ENCODE data around the gene LANCL3.
"Not testable (repeated sequence)": the region's sequence is repeated elsewhere in the genome, so short reads cannot be mapped to it uniquely, and the experiment has no call there.

LANCL3 gene

GRCh38 chrX:37613933-37614332 lies 42.5 kb downstream of the LANCL3 start:
- no peak for DNase-seq (ENCODE audit: low read depth in 1 of 2, low spot score in 1 of 2)

DNA sequence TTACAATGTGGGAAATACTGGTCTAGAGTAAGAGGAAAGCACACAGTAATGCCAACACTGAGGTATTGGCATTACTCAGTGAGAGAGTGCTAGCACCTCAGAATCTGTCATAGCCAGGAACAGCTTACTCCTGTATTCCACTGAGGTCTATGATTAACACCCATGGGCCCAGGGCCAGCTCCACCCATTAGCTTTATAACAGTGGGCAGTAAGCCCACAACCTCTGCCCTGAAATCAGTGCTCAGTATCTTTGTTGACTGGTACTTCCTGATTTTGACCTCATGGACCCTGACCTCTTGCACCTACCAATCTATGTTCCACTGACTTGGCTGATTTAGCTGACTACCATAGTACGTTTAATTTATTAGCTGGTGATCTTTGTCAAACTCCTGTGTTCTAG lies 56.1 kb downstream of the LANCL3 start:
- no peak for DNase-seq (ENCODE audit: low read depth in 1 of 2, low spot score in 1 of 2)

DNA sequence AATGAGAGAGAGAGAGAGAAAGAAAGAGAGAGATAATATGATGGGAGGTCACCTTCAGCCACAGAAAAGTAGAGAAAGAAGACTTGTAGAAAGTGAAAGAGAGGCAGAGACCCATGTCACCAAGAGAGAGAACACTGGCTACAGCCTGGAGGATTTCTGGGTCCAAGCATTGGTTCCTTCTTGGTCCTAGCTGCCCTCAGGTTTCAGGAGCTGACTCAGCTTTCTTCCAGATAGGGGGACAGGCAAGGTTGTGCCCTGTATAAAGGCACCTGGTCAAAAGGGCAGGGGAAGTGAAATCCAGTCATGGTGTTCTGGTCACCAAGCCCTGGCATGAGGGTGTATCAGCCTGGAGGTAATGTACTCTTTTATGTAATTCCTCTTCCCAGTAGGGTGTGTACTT lies 66.6 kb downstream of the LANCL3 start:
- DNase-seq (ENCODE audit: low read depth in 1 of 2, low spot score in 1 of 2), result no peak

DNA sequence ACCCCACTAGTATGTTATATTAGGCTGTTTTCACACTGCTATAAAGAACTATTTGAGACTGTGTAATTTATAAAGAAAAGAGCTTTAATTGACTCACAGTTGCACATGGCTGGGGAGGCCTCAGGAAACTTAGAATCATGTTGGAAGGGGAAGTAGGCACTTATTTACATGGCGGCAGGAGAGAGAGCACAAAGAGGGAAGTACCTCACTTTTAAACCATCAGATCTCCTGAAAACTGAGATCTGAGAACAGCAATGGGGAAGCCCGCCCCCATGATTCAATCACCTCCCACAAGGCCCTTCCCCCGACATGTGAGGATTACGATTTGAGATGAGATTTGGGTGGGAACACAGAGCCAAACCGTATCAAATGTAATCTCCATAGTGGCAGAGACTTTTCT lies 68.7 kb downstream of the LANCL3 start:
- DNase-seq (ENCODE audit: low read depth in 1 of 2, low spot score in 1 of 2), result no peak

DNA sequence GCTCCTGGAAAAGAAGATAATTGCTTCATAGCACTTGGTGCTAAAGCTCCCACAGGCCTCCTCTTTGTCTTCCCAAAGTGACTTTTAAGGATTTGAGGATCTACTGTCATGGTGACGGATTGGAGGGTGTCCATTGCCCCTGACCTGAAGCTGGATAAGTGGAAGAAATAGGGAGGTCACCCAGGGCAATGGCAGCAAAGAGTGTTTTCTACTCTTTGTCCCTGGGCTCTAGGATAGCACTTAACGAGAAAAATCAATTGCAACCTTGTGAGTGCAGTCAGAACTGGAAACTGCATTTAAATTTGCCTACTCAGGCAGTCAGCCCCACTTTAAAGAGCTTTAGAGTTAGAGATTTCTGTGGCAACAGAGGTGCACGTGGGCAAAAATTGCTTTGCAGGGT lies 70.4 kb downstream of the LANCL3 start:
- no peak for DNase-seq (ENCODE audit: low read depth in 1 of 2, low spot score in 1 of 2)

GRCh38 chrX:37644381-37645305 lies 73.2 kb downstream of the LANCL3 start:
- no peak for DNase-seq (ENCODE audit: low read depth in 1 of 2, low spot score in 1 of 2)

GRCh38 chrX:37646254-37646653 lies 74.8 kb downstream of the LANCL3 start:
- DNase-seq (ENCODE audit: low read depth in 1 of 2, low spot score in 1 of 2), result no peak

DNA sequence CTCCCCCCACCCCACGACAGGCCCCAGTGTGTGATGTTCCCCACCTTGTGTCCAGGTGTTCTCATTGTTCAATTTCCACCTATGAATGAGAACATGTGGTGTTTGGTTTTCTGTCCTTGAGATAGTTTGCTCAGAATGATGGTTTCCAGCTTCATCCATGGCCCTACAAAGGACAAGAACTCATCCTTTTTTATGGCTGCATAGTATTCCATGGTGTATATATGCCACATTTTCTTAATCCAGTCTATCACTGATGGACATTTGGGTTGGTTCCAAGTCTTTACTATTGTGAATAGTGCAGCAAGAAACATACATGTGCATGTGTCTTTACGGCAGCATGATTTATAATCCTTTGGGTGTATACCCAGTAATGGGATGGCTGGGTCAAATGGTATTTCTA lies 79.4 kb downstream of the LANCL3 start:
- DNase-seq (ENCODE audit: low read depth in 1 of 2, low spot score in 1 of 2), result not testable (repeated sequence)

- no peak for DNase-seq (ENCODE audit: low read depth in 1 of 2, low spot score in 1 of 2)
These were observed 80.5 kb downstream of the LANCL3 start for GRCh38 chrX:37651921-37652452.

DNA sequence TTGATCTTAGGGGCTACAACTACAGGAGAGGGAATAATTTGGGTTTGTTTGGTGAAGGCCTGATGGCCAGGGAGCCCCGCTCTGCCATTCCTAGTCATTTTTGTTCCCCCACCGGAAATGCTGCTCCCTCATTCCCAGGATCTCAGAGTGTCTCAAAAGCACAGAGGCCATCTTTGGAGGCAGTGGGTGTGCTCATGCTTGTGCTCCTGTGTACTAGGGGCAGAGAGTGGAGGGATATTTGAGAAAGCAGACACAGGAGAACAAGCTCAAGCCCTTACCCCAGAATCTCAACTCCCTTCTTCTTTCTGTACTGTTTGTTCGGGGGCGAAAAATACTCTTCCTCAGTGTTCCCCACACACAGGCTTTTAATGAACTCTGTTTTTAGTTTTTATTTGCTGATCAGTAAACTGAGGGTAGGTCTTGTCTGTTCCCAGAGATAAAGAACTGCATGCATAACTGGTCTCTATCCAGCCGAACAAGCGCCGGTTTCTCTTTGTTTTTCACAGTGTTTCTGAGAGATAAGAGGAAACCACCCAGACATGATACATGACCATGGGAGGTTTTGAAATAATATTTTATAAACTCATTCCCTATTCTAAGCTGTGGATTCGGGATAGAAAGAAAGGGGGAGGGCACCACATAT lies 81.2 kb downstream of the LANCL3 start:
- DNase-seq (ENCODE audit: low read depth in 1 of 2, low spot score in 1 of 2), result no peak

- DNase-seq (ENCODE audit: low read depth in 1 of 2, low spot score in 1 of 2), result no peak
These were observed 82.1 kb downstream of the LANCL3 start for GRCh38 chrX:37653397-37654085.

DNA sequence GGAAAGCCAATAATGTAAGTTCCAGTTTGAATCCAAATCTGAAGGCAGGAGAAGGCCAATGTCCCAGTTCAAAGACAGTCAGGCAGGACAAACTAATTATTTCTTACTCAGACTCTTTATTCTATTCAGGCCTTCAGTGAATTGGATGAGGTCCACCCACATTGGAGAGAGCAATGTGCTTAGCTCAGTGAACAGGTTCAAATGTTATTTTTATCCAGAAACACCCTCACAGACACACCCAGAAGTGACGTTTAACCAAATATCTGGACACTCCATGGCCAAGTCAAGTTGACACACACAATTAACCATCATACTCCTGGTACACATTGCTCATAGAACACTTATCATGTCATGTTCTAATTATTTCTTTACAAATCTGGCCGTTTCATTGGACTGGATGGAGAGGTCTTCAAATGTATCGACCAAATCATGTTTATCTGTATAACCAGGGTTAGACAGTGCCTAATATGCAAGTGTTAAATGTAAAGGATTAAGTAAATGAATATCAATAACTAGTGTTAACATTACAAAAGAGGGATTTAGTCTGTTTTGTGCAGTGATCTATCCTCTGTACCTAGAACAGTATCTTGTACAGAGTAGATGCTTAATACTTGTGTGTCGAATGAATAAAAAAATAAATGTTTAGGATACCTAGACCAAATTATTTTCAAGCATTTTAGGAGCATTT lies 87.0 kb downstream of the LANCL3 start:
- no peak for DNase-seq (ENCODE audit: low read depth in 1 of 2, low spot score in 1 of 2)

GRCh38 chrX:37659047-37659446 lies 87.6 kb downstream of the LANCL3 start:
- DNase-seq (ENCODE audit: low read depth in 1 of 2, low spot score in 1 of 2), result no peak

- DNase-seq (ENCODE audit: low read depth in 1 of 2, low spot score in 1 of 2), result no peak
These were observed 90.7 kb downstream of the LANCL3 start for GRCh38 chrX:37662181-37662580.

DNA sequence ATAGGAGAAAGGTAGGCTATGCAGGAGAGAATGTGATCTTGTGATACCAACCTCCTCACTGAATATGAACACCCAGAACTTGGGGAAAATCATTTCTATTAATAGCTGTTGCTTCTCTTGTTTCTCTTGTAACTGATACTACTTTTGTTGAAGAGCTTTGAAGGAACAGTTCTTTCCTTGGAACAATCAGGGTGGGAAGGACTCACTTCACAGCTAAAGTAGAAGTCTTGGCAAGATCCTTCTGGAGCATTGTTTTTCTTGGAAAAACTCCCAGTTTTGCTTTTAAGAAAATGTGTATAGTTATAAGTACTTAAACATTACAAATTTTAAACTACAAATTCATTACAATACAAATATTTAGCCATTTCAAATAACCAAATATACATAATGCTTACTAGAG lies 95.1 kb downstream of the LANCL3 start:
- no peak for DNase-seq (ENCODE audit: low read depth in 1 of 2, low spot score in 1 of 2)

- DNase-seq (ENCODE audit: low read depth in 1 of 2, low spot score in 1 of 2), result no peak
These were observed 95.7 kb downstream of the LANCL3 start for GRCh38 chrX:37667141-37667540.

DNA sequence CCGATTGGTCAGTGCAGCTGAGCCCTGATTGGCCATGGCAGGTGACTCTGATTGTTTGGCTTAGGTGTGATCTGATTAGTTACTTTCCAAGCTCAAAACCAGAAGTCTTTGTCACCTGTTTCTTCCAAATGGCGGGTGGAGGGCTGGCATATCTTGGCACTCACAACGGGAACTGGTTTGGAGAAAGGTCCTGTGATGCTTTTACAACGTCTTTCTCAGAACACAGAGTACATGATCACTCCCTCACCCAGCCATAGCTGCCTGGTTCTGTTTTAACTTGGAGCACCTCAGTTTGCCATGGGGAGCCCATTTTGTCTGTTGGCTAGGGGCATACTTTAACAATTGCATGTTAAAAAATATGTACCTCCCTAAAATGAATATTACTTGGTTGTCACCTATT lies 101.1 kb downstream of the LANCL3 start:
- DNase-seq (ENCODE audit: low read depth in 1 of 2, low spot score in 1 of 2), result no peak

DNA sequence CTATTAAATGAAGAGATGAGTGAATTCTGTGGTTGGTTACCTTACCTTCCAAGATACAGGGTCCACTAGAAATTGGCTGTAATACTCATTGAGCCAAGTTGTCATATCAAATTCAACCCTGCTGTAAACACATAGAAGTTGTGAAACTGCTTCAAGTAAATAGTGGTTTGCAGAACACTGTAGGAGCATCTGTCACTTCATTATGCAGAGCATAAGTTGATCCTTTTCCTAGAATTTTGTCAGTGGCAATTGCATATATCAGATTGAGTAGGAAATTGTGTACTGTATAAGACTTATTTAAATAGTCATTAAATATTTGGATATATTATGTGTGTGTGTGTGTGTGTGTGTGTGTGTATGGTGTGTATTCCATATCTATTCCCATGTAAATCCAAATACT lies 105.3 kb downstream of the LANCL3 start:
- DNase-seq (ENCODE audit: low read depth in 1 of 2, low spot score in 1 of 2), result no peak

- DNase-seq (ENCODE audit: low read depth in 1 of 2, low spot score in 1 of 2), result no peak
These were observed 105.8 kb downstream of the LANCL3 start for GRCh38 chrX:37677243-37677642.

GRCh38 chrX:37677765-37678164 lies 106.3 kb downstream of the LANCL3 start:
- no peak for DNase-seq (ENCODE audit: low read depth in 1 of 2, low spot score in 1 of 2)

GRCh38 chrX:37678574-37678973 lies 107.1 kb downstream of the LANCL3 start:
- no peak for DNase-seq (ENCODE audit: low read depth in 1 of 2, low spot score in 1 of 2)
